Breast epithelium (tissue), 3 donors: ENCODE measurements around the gene PHRF1.

Experiments
- CTCF ChIP-seq, 3 donors: fragments of 450-650 bp; IDR thresholded peaks; one replicate each; pipeline ENCODE4 v1.5.1; 2016 to 2017; ENCODE audit warnings: antibody characterized with exemption in 3 of 3, mild to moderate bottlenecking in 3 of 3, moderate library complexity in 3 of 3
- POLR2A ChIP-seq: fragments of 450-650 bp; IDR thresholded peaks from one replicate; pipeline ENCODE4 v1.6.1; 2016; ENCODE audit warnings: antibody characterized with exemption, mild to moderate bottlenecking, moderate library complexity
- POLR2AphosphoS5 ChIP-seq, 3 donors: sonication (generic); formaldehyde crosslinking; IDR thresholded peaks; one replicate each; pipeline ENCODE4 v1.6.1; 2017; ENCODE audit warnings: antibody characterized with exemption in 3 of 3

- TF ChIP-seq CTCF (IDR thresholded peaks at IDR 0.05) (no peak), POLR2A (no peak), POLR2AphosphoS5 (IDR thresholded peaks at IDR 0.05) (no peak)
Observed at GRCh38 chr11:573146-573759, 3.0 kb upstream of the PHRF1 start.
